WI38 (cell line): ENCODE measurements around the gene MAS1L.

Source experiments
- H3K4me3 ChIP-seq: 2 replicates; pipeline ENCODE4 v1.5.1; 2011; ENCODE audit warnings: low read depth, mild to moderate bottlenecking, control low read depth, low read length
- TF ChIP-seq, protein P1 (sequence below): IDR thresholded peaks from 2 replicates; pipeline ENCODE4 v1.5.1; 2012; ENCODE audit warnings: low read depth, mild to moderate bottlenecking, control low read depth, low read length

MAS1L gene

DNA sequence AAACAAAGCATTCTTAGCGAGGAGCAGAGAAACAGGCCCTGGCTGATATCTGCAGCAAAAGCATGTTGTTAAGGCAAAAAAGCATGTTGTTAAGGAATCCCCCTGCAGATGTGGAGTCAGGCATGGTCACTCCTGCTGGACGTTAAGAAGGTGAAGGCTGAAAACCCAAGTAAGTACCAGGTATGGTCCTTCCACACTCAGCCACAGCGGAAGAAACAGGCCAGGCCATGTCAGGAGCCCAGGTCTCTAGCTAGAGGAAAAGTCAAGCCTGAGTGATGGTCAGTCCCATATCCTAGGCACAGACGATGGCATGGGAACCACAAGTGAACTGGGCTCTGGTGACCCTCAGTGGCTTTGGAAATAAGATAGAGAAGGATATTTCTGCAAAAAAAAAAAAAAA lies 32.5 kb upstream of the MAS1L start:
- no peak overlapping the region for H3K4me3 ChIP-seq

DNA sequence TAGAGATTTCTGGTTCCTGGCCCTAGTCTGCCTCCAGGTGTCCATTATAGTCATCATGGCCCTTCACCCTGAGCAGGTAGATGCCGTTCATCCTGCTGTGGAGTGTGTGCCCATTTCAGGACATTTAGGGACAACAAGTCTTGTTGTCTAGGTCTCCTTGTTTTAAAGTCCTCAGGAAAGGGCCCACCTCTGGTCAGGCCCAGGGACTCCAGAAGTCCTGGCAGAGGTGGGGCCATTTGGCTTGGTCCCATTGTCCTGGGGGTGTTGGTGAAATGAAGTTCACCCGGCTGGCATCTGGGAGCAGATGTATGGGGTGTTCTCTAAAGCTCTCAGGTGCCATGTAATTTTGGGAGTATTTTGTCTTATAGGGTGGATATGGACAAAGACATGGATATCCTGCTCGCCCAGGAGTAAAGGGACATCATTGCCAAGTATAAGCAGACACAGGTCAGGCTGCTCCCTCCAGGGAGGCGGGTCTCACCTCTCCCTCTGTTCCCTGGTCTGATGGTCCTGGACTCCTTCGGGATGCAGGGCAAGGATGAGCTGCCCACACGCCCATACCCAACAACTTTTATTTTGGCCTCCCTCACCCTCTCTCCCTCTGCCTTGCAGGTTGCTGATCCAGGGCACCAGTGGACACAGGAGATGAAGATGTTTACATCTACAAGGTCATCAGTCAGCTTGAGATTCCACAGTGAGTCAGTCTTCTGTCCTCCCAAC lies 31.7 kb upstream of the MAS1L start:
- no peak overlapping the region for H3K4me3 ChIP-seq
- TF ChIP-seq, protein P1, sequence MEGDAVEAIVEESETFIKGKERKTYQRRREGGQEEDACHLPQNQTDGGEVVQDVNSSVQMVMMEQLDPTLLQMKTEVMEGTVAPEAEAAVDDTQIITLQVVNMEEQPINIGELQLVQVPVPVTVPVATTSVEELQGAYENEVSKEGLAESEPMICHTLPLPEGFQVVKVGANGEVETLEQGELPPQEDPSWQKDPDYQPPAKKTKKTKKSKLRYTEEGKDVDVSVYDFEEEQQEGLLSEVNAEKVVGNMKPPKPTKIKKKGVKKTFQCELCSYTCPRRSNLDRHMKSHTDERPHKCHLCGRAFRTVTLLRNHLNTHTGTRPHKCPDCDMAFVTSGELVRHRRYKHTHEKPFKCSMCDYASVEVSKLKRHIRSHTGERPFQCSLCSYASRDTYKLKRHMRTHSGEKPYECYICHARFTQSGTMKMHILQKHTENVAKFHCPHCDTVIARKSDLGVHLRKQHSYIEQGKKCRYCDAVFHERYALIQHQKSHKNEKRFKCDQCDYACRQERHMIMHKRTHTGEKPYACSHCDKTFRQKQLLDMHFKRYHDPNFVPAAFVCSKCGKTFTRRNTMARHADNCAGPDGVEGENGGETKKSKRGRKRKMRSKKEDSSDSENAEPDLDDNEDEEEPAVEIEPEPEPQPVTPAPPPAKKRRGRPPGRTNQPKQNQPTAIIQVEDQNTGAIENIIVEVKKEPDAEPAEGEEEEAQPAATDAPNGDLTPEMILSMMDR, result no peak

More for the DNA sequence above, 32.5 kb upstream of the MAS1L start:
- TF ChIP-seq, protein P1, result no peak

DNA sequence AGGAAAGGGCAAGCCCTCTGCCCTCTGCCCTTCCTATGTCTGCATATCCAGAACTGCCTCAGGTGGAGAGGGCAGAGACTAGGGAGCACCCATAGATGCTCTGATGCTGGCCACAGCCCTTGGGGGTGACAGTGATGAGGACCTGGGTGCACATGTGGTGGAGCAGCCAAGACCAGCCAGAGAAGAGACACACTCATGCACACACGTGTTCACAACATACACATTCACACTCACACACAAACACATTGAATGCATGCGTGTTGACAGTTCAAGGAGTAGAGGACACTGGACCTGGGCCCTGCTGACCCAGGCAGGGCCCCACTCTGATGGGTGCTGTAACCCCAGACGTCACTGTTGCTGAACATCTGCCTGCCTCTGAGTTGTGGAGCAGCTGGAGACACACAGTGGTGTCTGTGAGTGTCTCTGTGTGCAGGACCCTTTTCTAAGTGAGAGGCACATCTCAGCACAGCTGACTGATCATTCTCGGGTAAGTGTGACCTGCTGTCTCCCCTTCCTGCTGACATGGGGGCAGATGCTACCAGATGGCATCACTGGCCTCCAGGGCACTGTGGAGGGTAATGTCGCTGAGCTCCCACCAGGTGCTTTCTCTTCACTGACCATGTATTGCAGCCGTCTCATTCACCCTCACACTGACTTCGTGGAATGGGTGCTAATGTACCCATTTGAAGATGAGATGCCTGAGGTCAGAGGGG lies 30.1 kb upstream of the MAS1L start:
- TF ChIP-seq, protein P1, result no peak
- H3K4me3 ChIP-seq, result no peak overlapping the region

DNA sequence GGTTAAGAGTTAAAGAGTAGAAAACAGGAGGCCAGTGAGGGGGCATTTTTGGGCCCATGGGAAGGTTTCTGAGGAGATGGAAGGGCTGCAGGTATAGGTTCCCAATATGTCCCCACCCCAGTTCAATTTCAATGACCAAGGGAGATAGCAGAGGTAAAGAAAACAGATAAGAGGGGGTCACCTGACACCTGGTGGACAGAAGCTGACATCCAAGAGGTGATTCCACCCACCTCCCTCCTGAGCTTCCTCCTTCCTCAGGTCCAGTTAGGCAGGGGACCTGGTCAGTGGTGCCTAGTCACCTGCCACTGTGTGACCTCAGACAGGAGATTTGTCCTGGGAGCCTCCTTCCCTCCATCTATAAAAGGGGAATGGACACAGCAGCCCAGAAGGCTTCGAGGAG lies 29.5 kb upstream of the MAS1L start:
- TF ChIP-seq, protein P1, result no peak
- no peak overlapping the region for H3K4me3 ChIP-seq

DNA sequence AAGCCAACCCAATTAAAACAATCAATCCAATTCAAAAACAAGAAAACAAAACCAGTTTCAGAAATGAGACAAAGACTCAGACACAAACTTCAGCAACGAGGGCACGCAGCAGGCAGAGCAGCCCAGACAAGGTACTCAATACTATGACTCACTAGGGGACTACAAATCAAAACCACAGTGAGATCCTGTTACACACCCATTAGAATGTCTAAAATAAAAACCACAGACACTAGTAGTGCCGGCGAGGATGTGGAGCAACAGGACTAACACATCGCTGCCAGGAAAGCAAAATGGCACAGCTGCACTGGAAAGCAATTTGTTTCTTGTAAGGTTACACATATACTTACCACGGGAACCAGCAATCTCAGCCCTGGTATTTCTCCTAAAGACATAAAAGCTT lies 28.4 kb upstream of the MAS1L start:
- H3K4me3 ChIP-seq, result no peak overlapping the region
- TF ChIP-seq, protein P1, result no peak

DNA sequence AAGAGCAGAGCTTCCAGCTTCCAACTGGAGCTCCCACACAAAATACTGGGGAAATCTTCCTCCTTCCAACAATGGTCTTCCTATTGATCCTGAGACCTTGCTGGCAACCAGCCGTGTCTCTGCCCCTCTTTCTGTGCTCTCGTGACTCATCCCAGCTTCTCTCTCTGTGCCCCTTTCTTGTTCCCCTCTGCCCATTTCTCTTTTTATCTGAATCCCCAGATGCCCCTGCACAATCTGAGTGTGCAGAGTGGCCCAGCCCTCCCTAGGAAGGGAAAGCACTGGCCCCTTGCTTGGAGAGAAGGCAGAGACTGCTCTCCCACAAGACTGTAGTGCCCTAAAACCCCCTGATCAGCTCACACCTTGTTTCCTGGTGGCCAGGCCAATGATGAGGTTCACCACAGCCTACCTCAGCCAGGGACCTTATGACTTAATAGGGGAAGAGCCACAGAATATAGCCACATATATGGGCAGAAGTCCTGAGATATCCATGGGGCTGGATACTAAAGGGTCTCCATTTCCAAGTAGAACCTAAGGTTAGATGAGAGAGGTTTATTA lies 23.1 kb upstream of the MAS1L start:
- no peak overlapping the region for H3K4me3 ChIP-seq
- TF ChIP-seq, protein P1, result no peak

DNA sequence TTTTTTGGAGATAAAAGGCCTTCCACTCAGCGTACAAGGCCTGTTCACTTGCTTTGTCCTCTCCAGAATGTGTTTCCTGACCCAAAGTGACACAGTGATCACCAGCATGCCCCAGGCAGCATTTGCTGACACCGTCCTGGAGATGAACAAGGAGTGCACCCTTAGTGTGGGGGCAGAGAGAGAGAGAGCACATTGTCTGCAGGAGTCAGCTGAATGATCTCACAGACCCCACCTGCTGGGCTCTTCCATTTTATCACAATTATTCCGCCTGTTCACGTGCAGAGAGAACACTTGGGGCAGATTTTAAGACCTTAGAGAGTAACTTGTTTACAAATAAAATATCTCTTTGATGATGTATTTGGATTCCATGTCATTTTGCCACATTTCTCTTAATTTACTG lies 22.4 kb upstream of the MAS1L start:
- TF ChIP-seq, protein P1, result no peak
- H3K4me3 ChIP-seq, result no peak overlapping the region
